Osteoblast (primary cell): Measurements from ENCODE around the gene TSEN15. TPM values are rescaled to one million over a fixed set of nuclear protein-coding genes. Genes with fewer than 3 reads are reported as not detected.

Source experiments
- DNase-seq: peaks from one replicate; pipeline ENCODE4 v3.0.0; 2011; ENCODE audit warnings: low spot score, mixed read lengths; ENCODE audit not compliant: insufficient read length; ENCODE audit errors: missing footprints
- H2AFZ ChIP-seq: 2 replicates; pipeline ENCODE4 v1.6.0; 2011; ENCODE audit warnings: mild to moderate bottlenecking, low read length
- H3K27ac ChIP-seq: 2 replicates; pipeline ENCODE4 v1.5.1; 2011; ENCODE audit warnings: mild to moderate bottlenecking, low read depth, low read length, moderate library complexity
- H3K27me3 ChIP-seq: 2 replicates; pipeline ENCODE4 v1.6.0; 2012; ENCODE audit warnings: mild to moderate bottlenecking, control low read depth, inconsistent platforms, low read length, moderate library complexity; ENCODE audit not compliant: insufficient read depth
- H3K36me3 ChIP-seq: 2 replicates; pipeline ENCODE4 v1.5.1; 2011; ENCODE audit warnings: mild to moderate bottlenecking, low read length, control low read depth, moderate library complexity; ENCODE audit not compliant: insufficient read depth
- H3K4me1 ChIP-seq: 2 replicates; pipeline ENCODE4 v1.5.1; 2011; ENCODE audit warnings: mild to moderate bottlenecking, low read length, control low read depth, moderate library complexity; ENCODE audit not compliant: insufficient read depth
- H3K4me2 ChIP-seq: 2 replicates; pipeline ENCODE4 v1.6.0; 2011; ENCODE audit warnings: mild to moderate bottlenecking, low read length; ENCODE audit not compliant: insufficient read depth
- H3K4me3 ChIP-seq: fragments of 200-600 bp; sonication (generic); 3 replicates; pipeline ENCODE4 v1.5.1; 2012; ENCODE audit warnings: mild to moderate bottlenecking, low read length, inconsistent platforms; ENCODE audit not compliant: insufficient read depth
- H3K79me2 ChIP-seq: 2 replicates; pipeline ENCODE4 v1.6.0; 2012; ENCODE audit warnings: mild to moderate bottlenecking, low read length, control low read depth, inconsistent platforms; ENCODE audit not compliant: insufficient read depth
- H3K9me3 ChIP-seq: 2 replicates; pipeline ENCODE4 v1.5.1; 2011; ENCODE audit warnings: low read depth, low read length, control low read depth
- H4K20me1 ChIP-seq: 2 replicates; pipeline ENCODE4 v1.6.0; 2012; ENCODE audit warnings: mild to moderate bottlenecking, low read length, control low read depth; ENCODE audit not compliant: insufficient read depth
- total RNA-seq: library from RNA; depleted of rRNA; stranded (reverse); fragments of >200 nt; gene quantifications from 2 replicates; pipeline ENCODE4 v1.2.3, GENCODE V29; 2012
- TF ChIP-seq, protein P1 (sequence below): IDR thresholded peaks from 2 replicates; pipeline ENCODE4 v1.5.1; 2011; ENCODE audit warnings: mild to moderate bottlenecking, low read depth, low read length, moderate library complexity; ENCODE audit errors: extremely low read depth

The TSEN15 gene
- total RNA-seq, 1 donor = 51.8 TPM

DNA sequence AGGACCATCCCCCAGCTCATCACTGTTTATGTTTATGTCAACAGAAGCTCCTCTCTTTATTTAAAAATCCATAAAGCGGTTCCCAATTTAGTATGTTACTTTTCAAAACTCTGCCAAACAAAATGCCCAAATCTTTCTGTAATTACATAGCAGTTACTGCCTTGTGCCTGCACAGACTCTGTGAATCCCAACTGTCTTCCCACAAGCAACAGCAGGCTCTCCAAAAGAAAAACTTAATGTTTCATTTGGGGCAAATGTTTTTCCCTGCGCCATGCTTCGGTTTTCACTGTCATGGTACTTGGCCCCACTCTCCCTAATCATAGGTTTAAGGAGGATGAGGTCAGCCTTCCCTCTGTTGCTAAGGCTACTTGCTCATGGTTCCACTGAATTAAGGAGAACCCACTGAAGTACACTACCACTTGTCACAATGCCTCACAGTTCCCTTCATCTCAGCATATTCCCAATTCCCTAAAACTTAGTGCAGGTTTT is 18.6 kb upstream of the TSEN15 start:
- Histone ChIP-seq H3K4me1 (peaks cover 30% of the 10 kb centered on the region), H3K27me3 (peaks cover 6% of the 10 kb centered on the region), H2AFZ (peak overlapping the region; percentile 8), H3K36me3 (no peaks in the 10 kb centered on the region), H3K4me2 (no peak overlapping the region), H3K4me3 (no peak overlapping the region), H3K27ac (no peak overlapping the region), H3K79me2 (no peaks in the 10 kb centered on the region), H3K9me3 (no peaks in the 10 kb centered on the region), H4K20me1 (no peaks in the 10 kb centered on the region)
- DNase-seq = no peak
- TF ChIP-seq, protein P1, sequence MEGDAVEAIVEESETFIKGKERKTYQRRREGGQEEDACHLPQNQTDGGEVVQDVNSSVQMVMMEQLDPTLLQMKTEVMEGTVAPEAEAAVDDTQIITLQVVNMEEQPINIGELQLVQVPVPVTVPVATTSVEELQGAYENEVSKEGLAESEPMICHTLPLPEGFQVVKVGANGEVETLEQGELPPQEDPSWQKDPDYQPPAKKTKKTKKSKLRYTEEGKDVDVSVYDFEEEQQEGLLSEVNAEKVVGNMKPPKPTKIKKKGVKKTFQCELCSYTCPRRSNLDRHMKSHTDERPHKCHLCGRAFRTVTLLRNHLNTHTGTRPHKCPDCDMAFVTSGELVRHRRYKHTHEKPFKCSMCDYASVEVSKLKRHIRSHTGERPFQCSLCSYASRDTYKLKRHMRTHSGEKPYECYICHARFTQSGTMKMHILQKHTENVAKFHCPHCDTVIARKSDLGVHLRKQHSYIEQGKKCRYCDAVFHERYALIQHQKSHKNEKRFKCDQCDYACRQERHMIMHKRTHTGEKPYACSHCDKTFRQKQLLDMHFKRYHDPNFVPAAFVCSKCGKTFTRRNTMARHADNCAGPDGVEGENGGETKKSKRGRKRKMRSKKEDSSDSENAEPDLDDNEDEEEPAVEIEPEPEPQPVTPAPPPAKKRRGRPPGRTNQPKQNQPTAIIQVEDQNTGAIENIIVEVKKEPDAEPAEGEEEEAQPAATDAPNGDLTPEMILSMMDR = no peak

DNA sequence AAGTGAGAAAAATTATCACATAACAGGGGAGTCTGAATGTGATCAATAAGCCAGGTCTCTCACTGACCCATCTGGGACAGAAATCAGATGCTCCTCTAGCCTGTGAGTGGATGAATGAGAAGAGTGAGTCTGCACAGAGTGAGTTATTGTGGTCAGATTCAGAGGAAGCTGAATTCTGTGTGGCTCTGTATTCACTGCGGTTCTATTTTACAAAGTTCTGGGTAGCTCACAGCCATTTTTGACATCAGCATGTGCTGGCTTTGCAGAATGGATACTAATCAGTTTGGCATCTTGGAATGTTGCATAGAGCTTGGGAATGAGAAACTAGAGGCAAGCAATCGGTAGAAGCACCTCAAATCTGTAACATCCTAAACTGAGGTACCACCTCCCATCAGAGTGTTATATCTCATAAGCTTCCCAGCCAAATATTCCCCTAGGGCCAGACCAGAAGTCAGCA is 17.8 kb upstream of the TSEN15 start:
- Histone ChIP-seq H4K20me1 (no peaks in the 10 kb centered on the region), H3K27me3 (peaks cover 8% of the 10 kb centered on the region), H3K79me2 (no peaks in the 10 kb centered on the region), H2AFZ (no peak overlapping the region), H3K27ac (peak overlapping the region; percentile 46), H3K9me3 (no peaks in the 10 kb centered on the region), H3K4me2 (peak overlapping the region; percentile 67), H3K4me3 (peak overlapping the region; percentile 15), H3K36me3 (no peaks in the 10 kb centered on the region), H3K4me1 (peaks cover 29% of the 10 kb centered on the region)
- TF ChIP-seq, protein P1 = no peak
- DNase-seq = peak; percentile 75

DNA sequence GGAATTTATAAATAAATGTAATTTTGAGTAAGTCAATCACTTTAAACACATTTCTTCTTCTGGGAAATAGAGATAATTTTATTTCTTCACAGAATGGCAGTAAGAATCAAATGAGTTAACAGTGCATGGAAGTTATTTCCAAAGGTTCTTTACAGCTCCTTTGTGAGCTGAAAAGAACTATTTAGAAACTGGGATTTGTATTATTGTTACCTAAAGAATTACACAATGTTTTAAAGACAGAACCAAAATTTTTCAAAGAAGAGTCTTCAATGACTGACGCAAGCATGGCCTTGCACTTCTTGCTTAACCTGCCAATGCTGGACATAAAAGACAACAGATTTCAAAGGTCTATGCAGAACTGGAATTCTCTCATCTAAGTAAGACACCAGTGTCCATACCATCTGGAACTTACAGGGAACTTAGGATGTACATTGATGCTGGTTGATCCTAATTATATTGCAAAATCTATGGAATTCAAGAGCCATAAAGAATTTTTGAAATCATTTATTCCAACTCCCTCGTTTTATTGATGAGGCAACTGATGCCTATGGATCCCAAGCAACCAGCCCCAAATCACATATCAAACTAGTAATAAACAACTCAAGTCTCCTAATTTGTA is 16.7 kb upstream of the TSEN15 start:
- Histone ChIP-seq H3K4me1 (peaks cover 29% of the 10 kb centered on the region), H4K20me1 (no peaks in the 10 kb centered on the region), H3K9me3 (no peaks in the 10 kb centered on the region), H3K4me2 (no peak overlapping the region), H3K36me3 (no peaks in the 10 kb centered on the region), H2AFZ (no peak overlapping the region), H3K4me3 (no peak overlapping the region), H3K27me3 (peaks cover 15% of the 10 kb centered on the region), H3K27ac (no peak overlapping the region), H3K79me2 (no peaks in the 10 kb centered on the region)
- TF ChIP-seq, protein P1 = no peak
- DNase-seq = no peak

DNA sequence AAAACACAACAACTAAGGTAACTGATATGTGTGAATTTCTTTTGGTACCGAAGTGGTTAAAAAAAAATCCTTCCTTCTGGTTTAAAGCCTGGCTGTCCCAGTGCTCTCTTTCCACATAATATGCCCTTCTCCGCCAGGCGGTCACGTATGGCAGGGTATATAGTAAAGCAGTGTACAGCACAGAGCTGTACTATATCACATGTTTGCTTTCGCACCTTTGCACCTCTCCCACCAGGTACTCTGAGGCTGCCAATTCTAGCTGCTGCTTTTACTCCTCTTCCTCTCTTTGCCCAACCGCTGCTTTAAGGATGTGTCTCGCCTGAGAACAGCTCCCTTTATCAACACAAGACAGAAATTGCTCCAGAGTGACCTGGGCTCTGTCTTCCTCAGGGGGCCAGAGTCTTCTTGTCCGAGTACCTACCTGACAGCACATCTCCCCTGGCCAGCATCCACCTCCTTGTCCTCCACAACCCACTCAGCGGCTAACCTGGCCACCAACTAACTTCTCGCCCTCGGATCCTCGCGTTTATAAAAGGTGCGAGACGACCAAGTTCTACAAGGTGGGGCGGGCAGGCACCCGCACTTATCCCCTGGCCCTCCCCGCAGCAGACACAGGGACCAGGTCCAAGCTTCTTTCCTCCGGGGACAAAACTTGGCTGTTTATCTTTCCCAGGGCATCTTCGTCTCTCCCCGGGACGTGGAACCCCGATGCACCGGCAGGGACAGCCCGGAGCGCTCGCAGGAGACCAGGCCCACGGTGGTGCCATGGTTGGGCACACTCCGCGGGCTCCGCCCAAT is 15.6 kb upstream of the TSEN15 start:
- peak overlapping the region; percentile 94 for H3K4me2 ChIP-seq
- TF ChIP-seq, protein P1 = no peak
- H3K79me2 ChIP-seq = no peaks in the 10 kb centered on the region
- H2AFZ ChIP-seq = peak overlapping the region; percentile 78
- no peaks in the 10 kb centered on the region for H3K9me3 ChIP-seq
- DNase-seq = peak; percentile 65
- H4K20me1 ChIP-seq = no peaks in the 10 kb centered on the region
- H3K27me3 ChIP-seq = peaks cover 16% of the 10 kb centered on the region
- peaks cover 29% of the 10 kb centered on the region for H3K4me1 ChIP-seq
- no peak overlapping the region for H3K27ac ChIP-seq
- H3K36me3 ChIP-seq = no peaks in the 10 kb centered on the region
- peak overlapping the region; percentile 74 for H3K4me3 ChIP-seq
